Measurements from ENCODE around the gene FAM180A.
"Not testable (repeated sequence)": the region's sequence is repeated elsewhere in the genome, so short reads cannot be mapped to it uniquely, and the experiment has no call there.

FAM180A gene

GRCh38 chr7:135748770-135749169 is at the start of gene FAM180A:
FAM180A (minus strand) TSS chr7:135748813; CDS start chr7:135748580, 233 bp downstream.
- DNase-seq: no peak

- DNase-seq: no peak
These were observed 49.5 kb upstream of the FAM180A start for GRCh38 chr7:135798095-135798494.

GRCh38 chr7:135795846-135796570 is 47.4 kb upstream of the FAM180A start:
- DNase-seq: no peak

- DNase-seq: no peak
These were observed 45.2 kb upstream of the FAM180A start for GRCh38 chr7:135793841-135794240.

GRCh38 chr7:135792866-135793265 is 44.3 kb upstream of the FAM180A start:
- DNase-seq: no peak

GRCh38 chr7:135792363-135792668 is 43.7 kb upstream of the FAM180A start:
- no peak for DNase-seq

- DNase-seq: no peak
These were observed 43.1 kb upstream of the FAM180A start for GRCh38 chr7:135791543-135792362.

GRCh38 chr7:135790371-135790977 is 41.9 kb upstream of the FAM180A start:
- no peak for DNase-seq

GRCh38 chr7:135789956-135790355 is 41.3 kb upstream of the FAM180A start:
- DNase-seq: no peak

GRCh38 chr7:135789431-135789830 is 40.8 kb upstream of the FAM180A start:
- no peak for DNase-seq

GRCh38 chr7:135786911-135787310 is 38.3 kb upstream of the FAM180A start:
- no peak for DNase-seq

GRCh38 chr7:135785065-135785464 is 36.5 kb upstream of the FAM180A start:
- no peak for DNase-seq

GRCh38 chr7:135784013-135784412 is 35.4 kb upstream of the FAM180A start:
- no peak for DNase-seq

GRCh38 chr7:135782801-135783200 is 34.2 kb upstream of the FAM180A start:
- no peak for DNase-seq

GRCh38 chr7:135782377-135782776 is 33.8 kb upstream of the FAM180A start:
- DNase-seq: no peak

GRCh38 chr7:135777626-135778398 is 29.2 kb upstream of the FAM180A start:
- no peak for DNase-seq

- not testable (repeated sequence) for DNase-seq
These were observed 27.3 kb upstream of the FAM180A start for GRCh38 chr7:135775915-135776314.

GRCh38 chr7:135775230-135775629 is 26.6 kb upstream of the FAM180A start:
- DNase-seq: no peak

- DNase-seq: peak; percentile 12
These were observed 25.7 kb upstream of the FAM180A start for GRCh38 chr7:135774284-135774683.

GRCh38 chr7:135773464-135773863 is 24.9 kb upstream of the FAM180A start:
- DNase-seq: peak; percentile 93

GRCh38 chr7:135772639-135773222 is 24.1 kb upstream of the FAM180A start:
- peak; percentile 44 for DNase-seq

GRCh38 chr7:135771961-135772638 is 23.5 kb upstream of the FAM180A start:
- no peak for DNase-seq

Measured in NCI-H2171 treated with DMSO at 0.1 percent for 48 hours (cell line).